Stimulated activated CD8-positive, alpha-beta memory T cell treated with anti-CD3 and anti-CD28 coated beads, Interleukin-12 subunit alpha, Interleukin-12 subunit beta, amount 100 ng/mL, for 4 hours (primary cell): ENCODE measurements around the gene SP2.
A peak's percentile ranks its signal among the peaks of the same experiment; 100 is the strongest.

Source experiments
- DNase-seq: peaks from one replicate; pipeline ENCODE4 v3.0.0-alpha.2; 2020; ENCODE audit warnings: low read depth

Gene SP2

DNA sequence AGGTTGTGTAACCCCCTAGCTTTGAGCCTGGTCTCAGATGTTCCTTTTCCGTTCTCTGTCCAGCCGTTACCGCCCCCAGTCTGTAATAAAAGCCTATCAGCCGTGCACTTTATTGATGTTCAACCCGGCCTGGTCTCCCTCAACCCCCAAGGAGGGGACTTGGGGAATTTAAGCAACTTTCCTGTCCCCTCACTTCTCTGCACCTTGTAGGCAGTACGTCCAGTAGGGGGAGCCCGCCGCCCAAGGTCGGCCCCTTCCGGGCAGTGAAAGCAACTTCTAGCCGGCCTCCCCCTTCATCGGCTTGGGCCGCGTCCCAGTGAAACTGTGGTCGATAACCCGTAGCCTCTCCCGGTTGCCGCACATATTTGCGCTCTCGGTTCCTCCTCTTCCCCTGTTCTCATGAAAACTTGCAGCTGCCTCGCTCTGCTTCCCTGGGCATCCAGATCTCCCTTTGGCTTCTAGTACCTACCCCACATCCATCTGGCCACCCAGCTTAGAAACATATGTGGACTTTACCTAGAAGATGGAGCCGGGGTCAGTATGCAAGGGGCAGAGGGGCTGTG, 53.2 kb downstream of the SP2 start:
- DNase-seq: peak; percentile 60

DNA sequence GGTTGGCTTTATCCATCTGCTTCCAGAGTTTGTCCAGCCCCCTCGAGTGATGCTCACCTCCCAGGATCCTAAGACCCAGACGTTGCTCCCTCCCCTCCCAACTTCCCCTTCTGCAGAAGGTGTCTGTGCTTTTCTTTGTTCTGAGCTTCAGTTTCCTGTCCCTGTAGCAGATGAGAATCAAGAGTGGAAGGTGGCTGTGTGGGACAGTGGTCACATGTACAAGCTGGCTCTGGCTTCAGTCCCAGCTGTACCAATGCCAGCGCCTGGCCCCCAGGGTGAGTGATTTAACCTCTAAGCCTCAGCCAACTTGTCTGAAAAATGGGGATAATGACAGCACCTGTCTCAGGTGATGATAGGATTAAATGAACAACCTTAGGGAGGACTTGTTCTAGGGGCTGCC, 53.9 kb downstream of the SP2 start:
- DNase-seq: no peak

DNA sequence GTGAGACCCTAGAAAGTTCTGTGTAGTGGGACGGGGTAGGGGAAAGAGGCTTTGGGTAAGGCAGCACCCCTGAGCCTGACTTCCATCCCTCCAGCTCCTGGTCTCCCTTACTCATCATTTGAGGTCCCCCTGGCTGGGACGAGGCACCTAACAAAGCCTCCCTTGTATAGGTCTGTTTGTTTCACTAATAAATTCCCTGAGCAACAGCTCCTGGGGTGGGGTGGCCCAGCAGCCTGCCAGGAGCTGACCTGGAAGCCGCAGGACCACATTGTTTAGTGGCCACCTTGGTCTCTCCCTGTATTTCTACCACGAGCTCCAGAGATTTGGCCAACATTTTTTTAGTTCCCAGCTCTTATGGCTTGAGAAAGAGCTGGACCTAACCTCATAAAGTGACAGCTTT, 54.4 kb downstream of the SP2 start:
- DNase-seq: no peak

DNA sequence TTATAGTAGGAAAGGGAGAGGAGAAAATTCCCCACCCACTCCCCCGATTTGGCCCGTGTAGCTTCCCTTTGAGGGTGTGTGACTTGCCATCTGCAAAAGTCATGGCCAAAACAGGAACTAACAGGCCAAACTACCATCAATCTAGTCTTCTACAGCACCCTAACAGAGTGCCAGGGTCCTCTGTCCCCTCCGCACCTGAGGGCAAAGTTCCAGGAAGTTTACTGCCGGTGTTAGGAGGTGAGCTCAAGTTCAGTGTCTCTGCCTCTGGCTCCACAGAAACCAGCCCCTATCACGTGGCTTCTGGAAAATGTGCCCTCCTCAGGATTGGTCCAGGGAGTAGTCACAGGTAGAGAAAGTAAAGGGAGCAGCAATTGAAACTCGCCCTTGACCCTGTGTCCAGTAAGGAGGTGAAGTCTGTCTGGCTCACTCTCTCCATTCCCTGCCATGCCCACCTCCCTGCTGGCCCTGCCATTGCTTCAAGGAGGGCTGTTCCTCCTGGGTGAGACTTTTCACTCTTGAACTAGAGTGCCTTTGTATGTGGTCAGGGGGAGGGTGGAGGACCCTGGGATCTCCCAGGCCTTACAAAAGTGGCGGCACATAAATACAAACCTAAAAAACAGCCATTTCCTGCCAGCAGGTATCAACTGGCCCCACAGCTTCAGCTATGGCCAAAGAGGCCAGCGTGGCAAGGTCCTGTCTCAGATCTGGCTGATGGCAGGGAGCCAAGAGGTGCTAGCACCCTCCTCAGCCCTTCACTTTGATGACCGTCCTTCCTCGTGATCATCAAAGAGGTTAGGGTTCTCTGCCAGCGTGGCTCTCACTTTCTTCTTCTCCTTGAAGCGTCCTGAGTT, 56.4 kb downstream of the SP2 start:
- no peak for DNase-seq

DNA sequence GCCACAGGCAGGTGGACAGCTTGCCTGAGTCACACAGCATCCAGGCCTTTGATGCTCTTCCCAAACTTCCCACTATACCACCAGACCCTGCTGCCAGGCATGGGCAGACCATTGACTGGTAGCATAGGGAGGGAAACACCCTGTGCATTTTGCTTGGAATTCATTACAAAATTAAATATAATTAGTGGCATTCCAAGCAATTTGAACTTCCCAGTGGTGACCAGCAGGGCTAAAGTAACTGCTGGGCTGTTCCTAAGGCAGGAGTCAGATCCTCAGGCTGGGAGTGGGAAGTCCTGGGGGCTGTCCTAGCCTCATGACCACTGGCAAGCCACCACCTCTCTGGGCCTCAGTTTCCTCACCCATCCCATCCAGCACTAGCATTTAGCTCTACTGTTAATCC, 57.9 kb downstream of the SP2 start:
- no peak for DNase-seq

DNA sequence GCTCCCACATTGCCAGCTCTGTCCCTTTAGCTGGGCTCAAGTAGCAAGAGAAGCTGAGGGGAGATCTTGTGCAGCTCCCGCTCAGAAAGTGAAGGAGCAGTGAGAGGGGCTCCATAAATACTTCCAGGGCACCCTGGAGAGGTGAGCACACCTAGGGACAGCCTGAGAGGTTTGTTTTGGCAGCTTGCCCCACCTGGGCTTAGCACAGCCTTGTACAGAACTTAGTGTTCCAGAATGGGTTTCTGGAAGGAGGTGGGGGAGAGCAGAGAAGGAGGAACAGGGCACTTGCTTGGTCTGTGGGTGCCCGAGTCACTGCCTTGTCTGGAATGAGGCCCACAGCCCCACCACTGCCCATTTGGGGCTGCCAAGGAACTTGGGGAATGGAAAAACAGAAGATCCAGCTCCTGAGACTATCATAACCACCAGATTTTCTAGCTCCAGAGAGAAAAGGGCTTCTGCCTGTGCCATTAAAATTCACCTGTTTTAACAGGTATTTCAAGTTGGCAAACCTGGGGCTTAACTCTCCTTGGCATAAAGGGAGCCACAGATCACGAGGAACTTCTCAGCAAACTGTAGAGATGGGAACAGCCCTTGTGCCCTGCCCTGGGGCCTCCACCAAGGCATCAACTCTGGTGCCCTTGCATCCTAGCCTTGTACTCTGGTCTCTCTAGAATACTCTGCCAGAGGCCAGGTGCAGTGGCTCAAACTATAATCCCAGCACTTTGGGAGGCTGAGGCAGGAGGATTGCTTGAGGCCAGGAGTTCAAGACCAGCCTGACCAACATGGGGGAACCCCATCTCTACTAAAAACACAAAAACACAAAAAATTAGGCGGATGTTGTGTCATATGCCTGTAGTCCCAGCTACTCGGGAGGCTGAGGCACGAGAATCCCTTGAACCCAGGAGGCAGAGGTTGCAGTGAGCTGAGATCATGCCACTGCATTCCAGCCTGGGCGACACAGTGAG, 59.7 kb downstream of the SP2 start:
- no peak for DNase-seq

DNA sequence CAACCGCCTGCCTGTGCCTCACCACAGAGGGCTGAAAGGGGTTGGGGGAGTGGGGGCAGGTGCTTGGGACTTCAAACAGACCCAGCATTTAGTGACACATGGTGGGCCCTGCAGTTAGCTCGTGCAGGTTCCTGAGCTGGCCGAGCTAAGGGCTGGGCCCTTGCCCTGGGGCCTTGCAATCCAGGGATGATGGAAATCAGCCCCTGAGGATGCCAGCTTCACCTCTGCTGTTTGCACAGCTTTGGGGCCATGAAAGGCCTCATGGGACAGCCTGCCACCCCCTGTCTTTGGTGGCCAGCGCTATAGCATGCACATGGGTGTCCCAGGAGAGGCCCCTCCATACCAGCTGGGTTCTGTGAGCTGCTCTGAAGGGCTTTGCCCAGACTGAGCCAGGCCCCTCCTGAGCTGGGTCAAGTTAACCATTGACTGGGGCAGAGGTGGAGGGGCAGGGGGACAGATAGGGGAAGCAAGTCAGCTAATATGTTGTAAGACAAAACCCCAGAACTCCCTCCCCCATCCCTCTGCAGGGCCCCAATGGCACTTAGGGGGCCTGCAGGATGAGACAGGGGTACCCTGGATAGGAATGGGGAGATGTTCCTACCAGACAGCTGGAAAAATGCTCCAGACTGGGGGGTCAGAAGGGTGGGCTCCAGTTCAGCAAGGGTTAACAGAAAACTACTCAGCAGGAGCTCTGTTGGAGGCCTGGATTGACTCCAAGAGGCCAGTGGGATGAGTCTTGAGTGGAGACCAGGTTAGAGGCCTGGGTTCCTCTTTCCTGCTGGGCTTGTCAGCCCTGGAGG, 61.0 kb downstream of the SP2 start:
- DNase-seq: no peak

DNA sequence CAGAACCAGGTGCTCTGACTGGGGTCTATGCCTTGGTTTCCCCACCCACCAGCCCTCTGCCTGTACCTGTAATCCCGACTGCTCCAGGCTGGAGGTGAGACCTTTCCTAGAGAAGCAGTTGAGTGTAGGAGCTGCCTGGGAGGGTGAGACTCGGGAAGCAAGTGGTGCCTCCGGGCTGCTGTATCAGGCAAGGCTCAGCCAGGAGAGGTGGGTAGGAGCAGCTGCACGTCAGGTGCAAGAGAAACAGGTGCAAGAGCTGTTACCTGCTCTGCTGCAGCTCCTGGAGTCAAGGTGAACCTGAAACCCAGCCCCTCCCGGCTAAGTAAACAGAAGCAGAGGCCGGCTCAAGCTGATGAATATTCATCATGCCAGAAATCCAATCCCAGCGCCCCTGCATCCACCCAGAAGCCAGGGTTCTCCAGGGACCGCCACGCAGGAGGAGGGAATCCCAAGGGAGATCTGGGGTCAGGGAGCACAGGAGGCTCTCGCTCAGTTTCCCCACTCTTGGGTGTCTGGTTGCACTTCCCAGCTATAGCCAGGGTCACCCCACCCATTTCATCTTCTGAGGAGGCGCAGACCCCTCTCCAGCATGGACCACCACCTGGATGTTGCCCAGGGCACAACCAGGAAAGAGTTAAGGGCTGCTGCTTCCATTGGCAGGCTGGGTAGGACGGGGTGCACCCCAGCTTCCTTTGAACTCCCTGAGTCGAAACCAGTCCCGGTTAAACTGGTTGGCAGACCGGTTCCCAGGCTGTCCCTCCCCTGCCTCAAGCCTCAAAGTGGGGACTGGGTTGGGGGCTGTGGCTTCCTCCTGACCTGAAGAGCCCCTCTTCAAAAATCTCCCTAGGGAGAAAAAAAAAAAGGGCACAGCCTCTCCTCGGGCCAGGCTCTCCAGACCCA, 61.8 kb downstream of the SP2 start, which contains the start of gene PRR15L:
Gene PRR15L (minus strand): TSS at position 293 of the 900 bp plus-strand sequence. CDS start 4,649 bp downstream, outside the sequence.
- no peak for DNase-seq

DNA sequence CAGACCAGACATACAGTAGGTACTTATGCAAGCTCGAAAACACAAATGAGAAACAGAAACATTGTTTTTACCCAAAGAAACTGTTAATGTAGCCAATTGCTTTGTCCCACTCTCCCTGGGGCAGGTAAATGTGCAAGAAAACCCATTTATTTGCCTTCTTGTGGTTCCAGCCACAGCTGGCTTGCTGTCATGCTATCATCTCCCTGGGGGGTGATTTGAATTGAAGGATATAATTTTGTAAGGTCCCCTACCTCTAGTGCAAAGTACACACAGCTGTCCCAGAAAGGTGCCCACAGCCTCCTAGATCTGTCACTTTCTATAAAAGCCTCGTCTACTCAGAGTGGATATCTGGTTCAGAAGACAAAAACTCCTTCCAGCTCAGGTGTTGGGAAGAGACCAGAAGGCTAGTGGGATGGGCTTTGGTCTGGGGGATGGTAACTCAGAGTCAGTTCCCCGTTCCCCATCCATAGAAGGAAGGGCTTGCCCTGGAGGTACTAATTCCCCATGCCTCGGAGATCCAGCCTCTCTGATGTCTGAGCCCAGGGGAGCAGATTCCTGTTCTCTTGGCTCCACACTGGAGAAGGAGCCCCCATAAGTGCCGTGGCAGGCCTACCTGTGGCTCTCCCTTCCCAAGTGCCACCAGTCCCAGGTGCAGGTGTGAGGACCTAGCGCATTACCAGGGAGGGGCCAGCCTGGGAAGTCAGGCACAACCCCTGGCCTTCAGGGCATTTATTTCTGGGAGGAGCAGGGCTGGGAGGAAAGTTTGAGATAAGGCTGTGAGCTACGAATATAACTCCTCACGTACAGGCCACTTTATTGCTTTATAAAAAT, 64.0 kb downstream of the SP2 start:
- no peak for DNase-seq

DNA sequence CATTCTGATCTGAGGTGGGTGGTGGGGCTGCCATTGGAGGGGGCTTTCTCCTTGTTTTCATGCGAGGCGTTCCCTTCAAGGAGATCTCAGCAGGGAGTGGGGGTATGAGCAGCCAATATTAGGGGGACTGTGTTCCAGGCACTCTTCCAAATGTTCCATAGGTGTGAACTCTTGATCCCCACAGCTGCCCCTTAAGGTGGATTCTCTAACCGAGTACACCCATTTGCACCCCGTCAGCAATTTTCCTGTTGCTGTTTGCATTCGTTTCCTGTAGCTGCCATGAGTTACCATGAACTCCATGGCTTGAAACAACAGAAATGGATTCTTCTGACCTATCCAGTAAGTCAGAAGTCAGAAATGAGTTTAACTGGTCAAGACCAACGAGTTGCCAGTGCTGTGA, 65.4 kb downstream of the SP2 start:
- DNase-seq: no peak

DNA sequence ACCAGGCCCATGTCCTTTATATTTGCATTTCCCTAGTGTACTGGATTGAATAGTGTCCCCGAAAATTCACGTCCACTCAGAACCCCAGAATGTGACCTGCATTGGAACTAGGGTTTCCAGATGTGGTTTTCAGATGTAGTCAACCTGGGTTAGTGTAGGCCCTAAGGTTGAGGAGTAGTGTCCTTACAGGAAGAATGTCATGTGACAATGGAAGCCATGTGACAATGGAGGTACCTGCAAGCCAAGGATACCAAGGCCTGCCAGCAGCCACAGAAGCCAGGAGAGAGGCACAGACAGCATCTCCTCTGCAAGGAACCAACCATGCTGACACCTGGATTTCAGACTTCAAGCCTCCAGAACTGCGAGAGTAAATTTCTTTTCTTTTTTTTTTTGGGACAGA, 66.9 kb downstream of the SP2 start:
- no peak for DNase-seq

DNA sequence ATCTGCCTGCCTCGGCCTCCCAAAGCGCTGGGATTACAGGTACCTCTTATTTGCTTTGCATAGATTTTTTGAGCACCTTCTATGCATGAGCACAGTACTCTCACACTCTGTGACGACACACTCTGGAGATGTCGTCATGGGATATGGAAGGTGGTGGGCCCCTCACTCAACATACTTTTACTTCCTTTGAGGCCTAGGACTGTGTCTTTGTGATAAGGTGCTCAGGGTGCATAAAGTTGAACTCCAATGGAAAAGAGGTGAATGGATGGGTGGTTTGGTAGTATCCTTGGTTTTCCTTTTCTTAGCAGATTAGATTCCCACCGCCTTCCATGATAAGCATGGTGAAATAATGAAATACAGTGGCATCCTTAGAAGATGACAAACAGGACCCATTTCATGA, 68.8 kb downstream of the SP2 start:
- no peak for DNase-seq

DNA sequence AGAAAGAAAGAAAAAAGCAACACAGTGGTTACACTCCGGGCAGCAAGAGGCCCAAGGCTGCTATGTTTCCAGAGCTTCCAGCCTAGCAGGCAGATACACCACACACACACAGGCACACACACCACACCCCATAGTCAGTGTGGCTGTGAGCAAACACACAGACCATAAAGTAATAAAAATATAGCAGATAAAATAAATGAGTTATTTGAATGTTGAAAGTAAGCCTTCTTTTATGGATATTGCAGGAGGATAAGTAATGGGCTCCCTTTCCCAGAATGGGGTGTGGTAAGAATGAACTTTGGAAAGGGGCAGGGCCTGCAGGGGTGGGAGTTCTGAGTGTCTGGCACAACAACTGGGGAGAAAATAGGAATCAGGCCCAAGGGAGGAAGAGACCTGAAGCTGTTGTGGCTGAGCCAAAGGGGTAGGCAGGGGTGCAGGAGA, 70.1 kb downstream of the SP2 start:
- no peak for DNase-seq

DNA sequence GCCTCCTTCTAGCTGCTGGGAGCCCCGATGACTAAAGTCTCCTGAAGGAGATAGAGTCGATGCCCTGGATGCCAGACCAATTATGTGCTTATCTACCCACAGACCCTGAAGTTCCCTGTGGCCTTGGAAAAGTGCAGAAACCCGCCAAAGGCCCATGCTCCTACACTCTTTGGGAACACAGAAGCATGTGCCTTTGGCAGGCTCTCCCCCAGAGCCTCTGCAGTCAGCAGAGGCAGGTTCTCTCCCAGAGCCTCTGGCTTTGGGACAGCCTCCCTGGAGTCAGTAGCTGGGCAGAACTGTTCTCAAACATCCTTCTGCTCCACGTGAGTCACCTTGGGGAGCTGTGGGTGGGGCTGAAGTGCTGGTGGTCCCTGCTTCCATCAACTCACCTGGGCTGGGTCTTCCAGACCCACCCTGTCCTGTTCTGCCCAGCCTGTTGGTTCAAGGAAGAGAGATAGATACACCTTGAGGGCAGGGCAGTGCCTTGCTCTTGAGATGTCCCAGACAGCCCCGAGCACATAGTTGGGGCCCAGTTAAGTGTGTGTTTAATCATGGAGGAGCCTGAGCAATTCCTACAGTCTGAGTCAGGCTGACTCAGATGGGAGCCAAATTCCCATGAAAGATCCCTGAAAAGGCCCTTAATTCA, 71.7 kb downstream of the SP2 start:
- no peak for DNase-seq

DNA sequence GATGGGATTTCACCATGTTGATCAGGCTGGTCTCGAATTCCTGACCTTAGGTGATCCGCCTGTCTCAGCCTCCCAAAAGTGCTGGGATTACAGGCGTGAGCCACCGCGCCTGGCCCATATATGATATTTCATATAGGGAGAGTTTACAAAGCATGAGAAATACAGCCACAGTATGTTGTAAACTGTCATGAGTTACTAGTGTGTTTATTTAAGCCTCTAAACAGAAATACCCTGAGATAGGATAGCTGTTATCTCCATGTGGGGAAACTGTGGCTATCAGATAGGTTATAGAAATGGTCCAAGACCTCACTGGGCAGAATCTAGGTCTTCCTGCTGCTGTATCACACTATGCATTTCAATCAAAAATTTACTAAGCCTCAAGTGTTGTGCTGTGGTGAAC, 72.8 kb downstream of the SP2 start:
- DNase-seq: no peak

DNA sequence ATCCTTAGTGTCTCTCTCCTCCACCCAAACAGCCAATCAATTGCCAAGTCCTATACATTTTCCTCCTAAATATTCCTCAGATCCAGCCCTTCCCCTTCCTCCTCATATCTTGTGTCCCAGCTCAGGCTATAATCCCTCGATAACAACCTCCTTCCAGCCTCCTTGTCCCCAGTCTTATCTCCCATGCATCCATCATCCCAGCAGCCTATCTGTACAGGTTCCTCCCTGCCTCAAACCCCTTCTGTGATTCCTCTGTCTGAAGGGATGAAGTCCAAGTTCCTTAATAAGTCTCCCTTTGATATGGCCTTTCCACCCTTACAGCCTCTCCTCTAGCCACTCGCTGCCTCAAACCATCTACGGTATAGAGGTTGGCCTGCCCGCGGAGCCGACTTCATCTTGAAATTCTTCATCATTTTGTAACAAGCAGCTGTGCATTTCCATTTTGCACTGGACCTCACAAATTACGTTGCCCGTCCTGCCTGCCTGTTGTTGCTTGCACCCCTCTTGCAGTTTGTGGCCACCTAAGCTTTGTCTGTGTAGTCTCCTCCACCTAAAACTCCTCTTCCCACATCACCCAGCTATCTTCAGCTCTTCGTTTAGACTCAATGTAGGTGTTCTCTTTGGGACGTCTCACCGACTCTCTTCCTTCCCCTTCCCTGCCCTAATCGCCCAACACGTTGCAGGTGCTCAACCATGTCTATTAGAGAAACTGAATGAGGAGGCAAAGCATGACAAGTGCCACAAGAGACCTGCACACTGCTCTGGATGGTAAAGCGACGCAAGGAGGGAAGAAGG, 74.1 kb downstream of the SP2 start:
- DNase-seq: no peak

DNA sequence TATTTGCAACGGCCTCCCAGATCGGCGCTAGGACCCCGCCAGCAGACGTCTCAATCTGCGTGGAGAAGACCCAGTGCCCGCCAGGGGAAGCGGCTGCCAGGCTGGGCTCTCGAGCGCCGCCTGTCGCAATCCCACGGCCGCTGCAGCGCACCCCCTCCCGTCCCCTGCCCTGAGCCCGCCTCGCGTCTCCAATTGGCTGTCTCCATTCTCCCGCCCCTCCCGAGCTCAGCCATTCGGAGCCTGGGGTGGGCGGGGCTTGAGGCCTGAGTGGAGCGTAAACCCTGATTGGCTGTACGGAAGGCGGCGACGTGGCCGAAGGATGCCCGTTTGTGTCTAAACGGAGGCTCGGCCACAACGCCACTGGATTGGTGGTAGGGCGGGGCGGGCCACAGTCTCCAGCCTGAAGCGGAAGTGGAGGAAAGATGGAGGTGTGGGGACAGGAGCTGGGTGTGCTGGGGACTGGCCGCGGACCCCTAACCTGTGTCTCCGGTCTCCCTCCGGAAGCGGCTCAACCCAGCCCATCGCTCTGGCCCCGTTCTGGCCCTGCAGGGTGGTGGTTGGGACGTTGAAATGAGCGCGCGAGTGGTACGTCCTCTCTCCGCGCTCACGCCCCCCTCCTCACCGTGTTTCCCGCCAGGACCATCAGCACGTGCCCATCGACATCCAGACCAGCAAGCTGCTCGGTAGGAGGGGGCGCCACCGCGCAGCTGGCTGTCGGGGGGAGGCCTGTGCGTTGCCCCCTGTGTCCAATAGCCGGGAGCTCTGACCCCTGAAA, 74.9 kb downstream of the SP2 start, which contains the start of gene CDK5RAP3:
Gene CDK5RAP3 (plus strand): TSS at position 389 of the 775 bp plus-strand sequence. CDS start 34 bp downstream, at position 423.
- peak; percentile 98 for DNase-seq
